GM18505 (cell line): ENCODE results near the gene MRPL10.

Source experiments
- ATAC-seq: cut with Tn5 transposase; IDR thresholded peaks from one replicate; pipeline ENCODE4 v1.9.1; 2021; ENCODE audit not compliant: unreplicated experiment
- POLR2A ChIP-seq: IDR thresholded peaks from 4 replicates; pipeline ENCODE4 v1.6.1; 2011; ENCODE audit warnings: borderline replicate concordance; ENCODE audit not compliant: insufficient read depth, insufficient read length; ENCODE audit errors: extremely low read depth

Gene MRPL10

DNA sequence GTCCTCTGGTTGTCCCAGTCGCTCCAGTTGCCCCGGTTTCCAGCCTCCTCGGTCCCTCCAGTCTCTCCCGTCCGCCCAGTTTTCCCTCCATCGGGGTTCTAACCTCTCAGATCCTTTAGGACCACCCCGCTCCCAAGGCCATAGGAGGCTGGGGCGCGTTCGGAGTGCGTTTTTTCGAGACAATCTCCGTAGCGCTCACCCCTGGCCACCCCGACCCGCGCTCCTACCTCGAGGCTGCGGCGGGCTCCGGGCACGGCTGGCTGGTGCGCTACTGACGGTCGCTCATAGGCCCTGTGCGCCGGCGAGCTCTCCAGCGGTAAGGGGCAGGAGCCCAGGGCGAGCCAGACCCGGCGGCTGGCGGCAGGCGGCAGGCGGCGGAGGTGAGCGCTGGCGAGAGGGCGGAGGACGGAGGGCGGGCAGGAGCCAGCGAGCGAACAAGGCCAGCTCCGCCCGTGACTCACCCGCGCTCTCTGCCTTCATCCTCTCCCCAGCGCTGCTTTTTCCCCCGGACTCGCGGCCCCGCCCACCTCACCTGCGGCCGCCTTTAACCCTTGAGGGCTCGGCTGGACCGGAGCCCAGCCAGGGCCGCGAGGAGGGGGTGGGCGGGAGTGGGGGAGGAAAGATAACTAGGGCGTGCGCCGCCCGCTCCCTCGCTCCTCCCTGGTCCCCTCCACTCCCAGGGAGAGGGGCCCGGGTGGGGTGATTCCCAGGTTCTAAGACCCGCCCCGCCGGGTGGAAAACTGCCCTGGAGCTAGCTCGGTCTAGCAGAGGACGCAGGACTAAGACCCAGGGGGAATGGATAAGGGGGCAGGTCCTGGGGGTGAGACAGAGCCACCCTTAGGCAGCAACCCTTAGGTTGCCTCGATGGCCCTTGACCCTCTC lies 19.6 kb upstream of the MRPL10 start, which contains the start of gene SP6:
TSS of gene SP6 (minus strand) at position 472 of the 882 bp plus-strand sequence. CDS start 2,734 bp downstream, outside the sequence.
- TF ChIP-seq POLR2A = no peak
- ATAC-seq = no peak

DNA sequence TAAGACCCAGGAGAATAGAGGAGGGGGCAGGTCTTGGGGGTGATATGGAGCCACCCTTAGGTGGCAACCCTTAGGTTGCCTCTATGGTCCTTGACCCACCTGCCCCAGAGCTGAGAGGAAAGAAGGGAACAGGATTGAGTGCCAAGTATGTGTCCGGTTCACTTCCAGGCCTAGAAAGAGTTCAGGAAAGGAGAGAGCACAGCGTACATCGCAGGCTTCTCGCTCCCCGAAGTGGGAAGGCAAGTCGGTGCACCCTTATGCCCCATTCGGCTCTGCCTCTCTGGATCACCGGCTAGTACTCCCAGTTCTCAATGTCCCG lies 19.0 kb upstream of the MRPL10 start:
- no peak for ATAC-seq
- TF ChIP-seq POLR2A = no peak

DNA sequence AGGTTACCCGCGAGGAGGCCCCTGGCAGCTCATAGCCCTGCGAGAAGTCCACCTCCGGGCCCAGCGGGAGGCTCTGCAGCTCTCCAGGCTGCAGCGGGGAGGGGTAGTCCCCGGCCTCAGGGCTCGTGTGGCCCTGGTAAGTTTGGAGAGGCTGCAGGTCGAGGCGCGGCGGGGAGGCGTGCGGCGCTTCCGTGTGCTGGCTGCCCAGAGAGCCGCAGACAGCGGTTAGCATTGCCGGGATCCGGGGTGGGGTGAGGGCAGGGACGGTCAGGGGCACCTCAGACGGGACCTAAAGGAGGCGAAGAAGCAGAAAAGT lies 16.8 kb upstream of the MRPL10 start:
- no peak for TF ChIP-seq POLR2A
- ATAC-seq = no peak

GRCh38 chr17:47847341-47848197 lies 16.2 kb upstream of the MRPL10 start:
- no peak for ATAC-seq
- no peak for TF ChIP-seq POLR2A

- no peak for TF ChIP-seq POLR2A
- ATAC-seq = no peak
These were observed 15.5 kb upstream of the MRPL10 start for GRCh38 chr17:47846716-47847340.

DNA sequence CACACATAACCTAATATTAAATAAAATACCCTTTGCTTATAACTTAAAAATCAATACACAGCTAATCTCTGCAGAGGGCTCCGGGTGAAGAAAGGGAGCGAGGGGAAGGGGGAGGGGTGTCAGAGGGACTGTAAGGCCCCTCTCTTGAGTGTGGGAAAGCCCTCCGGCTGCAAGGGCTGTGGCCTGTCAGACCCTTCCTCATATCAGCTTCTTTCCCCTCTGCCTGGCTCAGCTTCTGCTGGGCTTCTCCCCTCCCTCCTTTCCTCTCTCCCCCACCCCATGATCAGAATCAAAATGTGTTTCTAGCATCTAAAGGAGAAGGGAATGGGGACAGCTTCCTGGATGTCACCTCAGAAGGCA lies 14.4 kb upstream of the MRPL10 start:
- ATAC-seq = no peak
- no peak for TF ChIP-seq POLR2A

DNA sequence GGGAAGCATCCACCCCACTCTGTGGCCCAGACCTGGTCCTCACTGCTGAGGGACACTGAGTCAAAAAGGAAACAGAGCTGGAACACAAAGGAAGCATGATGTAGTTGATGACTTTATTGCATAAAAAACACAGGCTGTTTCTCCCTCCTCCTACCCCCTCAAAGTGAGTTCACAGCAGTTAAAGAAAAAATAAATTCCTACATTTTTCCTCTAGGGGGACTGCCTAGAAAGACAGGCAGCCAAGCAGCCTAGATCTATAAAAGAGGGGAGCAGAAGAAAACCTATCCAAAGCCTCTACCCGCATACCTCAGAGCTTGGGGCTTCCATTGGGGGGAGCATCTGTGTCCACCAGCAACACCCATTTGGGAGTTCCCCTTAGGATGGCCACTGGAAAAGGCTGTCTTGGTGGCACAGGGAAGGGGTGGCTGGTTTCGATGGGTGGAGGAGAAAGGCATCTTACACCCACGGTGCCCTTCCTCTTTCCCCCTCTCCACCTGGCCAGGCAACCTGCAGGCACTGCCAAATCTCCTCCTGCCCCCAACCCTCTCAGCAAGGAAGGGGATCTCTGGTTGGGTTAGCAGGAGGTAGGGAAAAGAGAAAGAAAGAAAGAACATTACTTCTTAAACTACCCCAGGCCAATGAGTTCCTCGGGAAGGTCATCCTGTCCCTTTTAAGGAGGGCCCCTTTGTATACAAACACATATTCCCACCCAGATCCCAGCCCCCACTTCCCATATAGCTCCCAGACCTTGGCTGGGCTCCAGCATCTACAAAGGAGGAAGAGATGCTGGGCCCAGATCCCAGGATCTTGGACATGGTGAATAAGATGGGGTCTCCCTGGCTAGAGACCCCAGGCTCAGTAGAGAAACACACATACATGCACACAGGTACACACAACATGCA lies 13.7 kb upstream of the MRPL10 start:
- ATAC-seq = no peak
- TF ChIP-seq POLR2A = no peak

GRCh38 chr17:47844227-47844626 lies 12.9 kb upstream of the MRPL10 start:
- no peak for ATAC-seq

DNA sequence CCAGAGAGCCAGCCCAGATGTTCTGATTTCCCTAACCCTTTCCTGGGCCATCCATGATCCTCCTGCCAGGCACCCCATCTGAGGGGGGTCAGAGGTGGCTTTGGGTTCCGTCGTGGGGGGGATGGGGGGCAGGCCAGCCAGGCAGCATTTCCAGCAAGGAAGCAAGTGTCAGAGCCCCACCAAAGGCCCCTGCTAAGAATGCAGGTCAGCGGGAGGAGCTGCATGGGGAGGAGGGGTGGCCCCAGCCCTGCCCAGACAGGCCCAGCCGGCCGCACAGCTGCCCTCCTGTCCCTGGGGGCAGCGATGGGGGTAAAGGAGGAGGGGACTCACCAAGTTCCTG lies 12.0 kb upstream of the MRPL10 start:
- no peak for ATAC-seq
- no peak for TF ChIP-seq POLR2A

More at GRCh38 chr17:47844227-47844626, 12.9 kb upstream of the MRPL10 start:
- TF ChIP-seq POLR2A = no peak

- TF ChIP-seq POLR2A = no peak
- ATAC-seq = no peak
These were observed 10.3 kb upstream of the MRPL10 start for GRCh38 chr17:47841488-47842291.

GRCh38 chr17:47840742-47841487 lies 9.6 kb upstream of the MRPL10 start, which contains the start of gene SCRN2:
Gene SCRN2, minus strand, starts transcription at chr17:47841273. Its CDS starts 430 bp downstream, at chr17:47840843.
- TF ChIP-seq POLR2A = peak; percentile 50
- peak; percentile 76 for ATAC-seq
